ENCODE data around the gene MBD5.

DNA sequence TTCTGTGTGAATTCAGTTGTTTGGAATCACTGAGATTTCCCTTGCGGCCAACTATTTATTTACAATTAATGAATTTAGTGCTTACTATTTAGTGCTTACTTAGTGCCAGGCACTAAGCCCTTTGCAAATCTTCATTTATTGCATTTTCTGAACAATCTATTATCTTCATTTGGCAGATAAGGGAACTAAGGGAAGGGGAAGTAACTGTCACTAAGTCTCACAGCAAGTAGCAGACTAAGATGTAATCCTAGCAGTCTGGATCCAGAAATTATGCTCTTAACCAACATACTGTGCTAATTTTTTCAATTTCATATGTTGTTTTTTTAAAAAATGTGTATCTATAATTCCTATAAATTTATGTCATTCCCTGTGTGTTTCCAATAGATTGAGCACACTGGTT is 409.2 kb downstream of the MBD5 start:
- TF ChIP-seq, protein P1, sequence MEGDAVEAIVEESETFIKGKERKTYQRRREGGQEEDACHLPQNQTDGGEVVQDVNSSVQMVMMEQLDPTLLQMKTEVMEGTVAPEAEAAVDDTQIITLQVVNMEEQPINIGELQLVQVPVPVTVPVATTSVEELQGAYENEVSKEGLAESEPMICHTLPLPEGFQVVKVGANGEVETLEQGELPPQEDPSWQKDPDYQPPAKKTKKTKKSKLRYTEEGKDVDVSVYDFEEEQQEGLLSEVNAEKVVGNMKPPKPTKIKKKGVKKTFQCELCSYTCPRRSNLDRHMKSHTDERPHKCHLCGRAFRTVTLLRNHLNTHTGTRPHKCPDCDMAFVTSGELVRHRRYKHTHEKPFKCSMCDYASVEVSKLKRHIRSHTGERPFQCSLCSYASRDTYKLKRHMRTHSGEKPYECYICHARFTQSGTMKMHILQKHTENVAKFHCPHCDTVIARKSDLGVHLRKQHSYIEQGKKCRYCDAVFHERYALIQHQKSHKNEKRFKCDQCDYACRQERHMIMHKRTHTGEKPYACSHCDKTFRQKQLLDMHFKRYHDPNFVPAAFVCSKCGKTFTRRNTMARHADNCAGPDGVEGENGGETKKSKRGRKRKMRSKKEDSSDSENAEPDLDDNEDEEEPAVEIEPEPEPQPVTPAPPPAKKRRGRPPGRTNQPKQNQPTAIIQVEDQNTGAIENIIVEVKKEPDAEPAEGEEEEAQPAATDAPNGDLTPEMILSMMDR (IDR thresholded peaks at IDR 0.05; ENCODE audit: borderline replicate concordance, extremely low read depth, low read length, poor library complexity, severe bottlenecking): no peak
- TF ChIP-seq EZH2 (IDR thresholded peaks at IDR 0.05; ENCODE audit: borderline replicate concordance, low read depth, low read length, severe bottlenecking): no peak
